Type B pancreatic cell (in vitro differentiated cells): ENCODE measurements around the gene RPS6KA2. TPM values are rescaled to one million over a fixed set of nuclear protein-coding genes. Genes with fewer than 3 reads are reported as not detected.

Experiments
- DNase-seq: peaks from one replicate; pipeline ENCODE4 v3.0.0; 2021; ENCODE audit warnings: mixed read lengths; ENCODE audit not compliant: unreplicated experiment; ENCODE audit errors: extremely low spot score
- H3K27ac Mint-ChIP-seq: 2 replicates; pipeline ENCODE4 v1.8.0; 2021; ENCODE audit warnings: mild to moderate bottlenecking, mixed read lengths
- H3K27me3 Mint-ChIP-seq: 2 replicates; pipeline ENCODE4 v1.8.0; 2021; ENCODE audit warnings: mixed read lengths
- H3K36me3 Mint-ChIP-seq: 2 replicates; pipeline ENCODE4 v1.8.0; 2021; ENCODE audit warnings: mixed read lengths
- H3K4me1 Mint-ChIP-seq: one replicate; pipeline ENCODE4 v1.8.0; 2021; ENCODE audit warnings: mixed read lengths; ENCODE audit not compliant: unreplicated experiment
- H3K4me3 Mint-ChIP-seq: 2 replicates; pipeline ENCODE4 v1.8.0; 2021; ENCODE audit warnings: mild to moderate bottlenecking, mixed read lengths
- H3K9me3 Mint-ChIP-seq: 2 replicates; pipeline ENCODE4 v1.8.0; 2021; ENCODE audit warnings: mixed read lengths
- total RNA-seq: library from RNA; stranded (reverse); gene quantifications from 2 replicates; pipeline ENCODE4 v1.2.1, GENCODE V29; 2021; ENCODE audit warnings: low replicate concordance
- TF ChIP-seq, protein P1 (sequence below): fragments of 200-600 bp; sonication (generic); conservative IDR thresholded peaks from 2 replicates; pipeline ENCODE4 v1.5.0; 2021; ENCODE audit warnings: antibody characterized with exemption, mild to moderate bottlenecking

RPS6KA2 gene
- total RNA-seq, 1 donor from 2014 or later, result 23.8 TPM

DNA sequence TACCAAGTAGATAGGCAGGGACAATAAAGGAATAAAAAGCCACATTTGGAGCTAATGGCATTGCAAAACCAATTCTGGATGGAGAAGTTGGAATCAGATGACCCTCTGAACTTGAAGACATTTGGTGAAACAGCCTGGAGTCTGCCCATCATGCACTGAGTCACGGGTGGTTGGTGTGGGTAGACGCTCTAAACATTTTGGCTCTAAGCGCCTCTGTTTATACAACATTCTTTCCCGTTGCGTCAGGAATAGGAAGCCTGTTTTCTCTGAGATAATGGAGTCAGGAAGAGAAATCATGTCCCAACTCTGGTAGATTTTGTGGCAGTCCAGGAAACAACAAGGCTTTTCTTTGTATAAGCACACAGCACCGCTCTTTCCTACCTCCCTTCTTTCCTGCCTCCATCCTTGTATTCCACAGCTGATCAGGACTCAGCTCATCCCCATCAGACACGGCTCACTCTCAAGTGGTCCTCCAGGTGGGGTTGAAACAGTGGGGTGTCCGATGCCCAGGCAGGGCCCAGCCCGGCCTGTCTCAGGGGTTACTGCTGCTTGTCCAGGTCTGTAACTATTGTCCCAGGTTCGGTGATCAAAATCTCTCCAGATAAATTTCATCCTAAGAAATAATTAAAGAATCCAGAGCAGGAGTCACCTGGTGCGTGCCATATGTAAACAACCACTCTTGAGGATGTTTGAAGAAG, 28.5 kb downstream of the RPS6KA2 start:
- Mint-ChIP-seq H3K27ac (no peak overlapping the region), H3K27me3 (no peaks in the 10 kb centered on the region), H3K4me1 (peaks cover 22% of the 10 kb centered on the region), H3K4me3 (no peak overlapping the region), H3K36me3 (peaks cover 13% of the 10 kb centered on the region), H3K9me3 (peaks cover 5% of the 10 kb centered on the region)
- TF ChIP-seq, protein P1, sequence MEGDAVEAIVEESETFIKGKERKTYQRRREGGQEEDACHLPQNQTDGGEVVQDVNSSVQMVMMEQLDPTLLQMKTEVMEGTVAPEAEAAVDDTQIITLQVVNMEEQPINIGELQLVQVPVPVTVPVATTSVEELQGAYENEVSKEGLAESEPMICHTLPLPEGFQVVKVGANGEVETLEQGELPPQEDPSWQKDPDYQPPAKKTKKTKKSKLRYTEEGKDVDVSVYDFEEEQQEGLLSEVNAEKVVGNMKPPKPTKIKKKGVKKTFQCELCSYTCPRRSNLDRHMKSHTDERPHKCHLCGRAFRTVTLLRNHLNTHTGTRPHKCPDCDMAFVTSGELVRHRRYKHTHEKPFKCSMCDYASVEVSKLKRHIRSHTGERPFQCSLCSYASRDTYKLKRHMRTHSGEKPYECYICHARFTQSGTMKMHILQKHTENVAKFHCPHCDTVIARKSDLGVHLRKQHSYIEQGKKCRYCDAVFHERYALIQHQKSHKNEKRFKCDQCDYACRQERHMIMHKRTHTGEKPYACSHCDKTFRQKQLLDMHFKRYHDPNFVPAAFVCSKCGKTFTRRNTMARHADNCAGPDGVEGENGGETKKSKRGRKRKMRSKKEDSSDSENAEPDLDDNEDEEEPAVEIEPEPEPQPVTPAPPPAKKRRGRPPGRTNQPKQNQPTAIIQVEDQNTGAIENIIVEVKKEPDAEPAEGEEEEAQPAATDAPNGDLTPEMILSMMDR, result no peak
- DNase-seq, result no peak

DNA sequence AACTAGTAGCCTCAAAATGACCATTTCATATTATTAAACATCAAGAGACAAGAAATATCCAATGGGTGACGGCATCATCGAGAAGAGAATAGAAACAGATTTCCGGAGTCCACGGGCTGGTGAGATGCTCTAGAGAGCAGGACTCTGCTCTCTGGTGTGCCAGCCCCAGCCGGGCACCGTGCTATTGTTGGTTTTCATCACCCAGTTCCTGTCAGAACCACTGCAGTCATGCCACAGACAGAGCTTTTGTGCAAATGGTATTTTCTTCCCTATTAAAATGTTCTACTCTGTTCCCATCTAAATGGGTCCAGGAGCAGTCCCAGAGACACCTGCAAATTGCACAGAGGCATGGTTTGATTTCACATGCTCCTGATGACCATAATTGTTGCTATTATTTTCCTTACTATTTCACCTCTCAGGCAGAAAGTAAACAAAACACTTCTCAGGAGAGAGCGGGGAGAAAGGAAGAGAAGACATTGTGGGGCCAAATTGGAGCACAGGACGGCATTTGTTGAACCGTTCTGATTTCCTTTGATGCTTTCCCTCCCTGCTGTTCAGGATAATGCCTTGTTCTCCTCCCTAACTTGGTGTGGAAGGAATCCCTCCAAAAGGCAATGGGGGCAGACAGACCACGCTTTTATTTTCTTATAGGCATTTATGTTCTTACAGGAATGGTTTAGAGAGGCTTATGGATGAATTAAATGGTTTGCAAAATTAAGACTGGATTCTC, 29.2 kb downstream of the RPS6KA2 start:
- no peak overlapping the region for H3K27ac Mint-ChIP-seq
- TF ChIP-seq, protein P1, result no peak
- peaks cover 13% of the 10 kb centered on the region for H3K36me3 Mint-ChIP-seq
- H3K4me1 Mint-ChIP-seq, result peaks cover 22% of the 10 kb centered on the region
- H3K4me3 Mint-ChIP-seq, result no peak overlapping the region
- H3K27me3 Mint-ChIP-seq, result no peaks in the 10 kb centered on the region
- no peak for DNase-seq
- peaks cover 5% of the 10 kb centered on the region for H3K9me3 Mint-ChIP-seq

DNA sequence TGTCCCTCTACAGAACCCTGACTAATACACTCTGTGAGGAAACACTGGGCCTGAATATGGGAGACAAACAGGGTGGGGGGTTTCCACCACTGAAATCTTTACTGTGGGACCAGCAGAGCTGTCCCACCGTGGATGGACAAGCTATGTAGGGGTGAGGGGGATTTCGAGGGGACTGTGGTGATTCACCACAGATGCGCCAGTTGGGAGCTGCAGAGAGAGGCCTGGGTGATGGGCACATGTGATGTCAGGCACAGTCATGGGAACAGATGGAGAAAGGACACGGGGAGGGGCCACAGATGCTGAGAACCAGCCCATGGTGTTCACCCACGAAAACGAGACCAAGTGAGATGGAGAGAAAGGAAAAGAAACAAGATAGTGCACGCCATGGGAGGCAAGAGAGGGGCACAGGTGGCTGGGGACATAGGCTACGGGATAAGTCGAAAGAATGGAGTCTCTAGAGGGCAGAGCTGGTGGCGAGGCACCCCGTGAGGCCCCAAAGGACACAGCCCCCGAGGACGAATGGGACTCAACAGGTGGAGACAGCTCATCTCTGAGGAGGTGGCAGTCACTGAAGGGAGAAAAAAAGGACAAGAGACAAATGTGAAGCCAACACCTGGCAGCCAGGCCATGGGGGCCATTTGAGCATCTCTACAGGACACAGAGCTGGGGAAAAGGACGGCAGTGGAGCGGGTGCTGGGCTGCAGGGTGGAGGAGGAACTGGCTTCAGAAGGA, 30.1 kb downstream of the RPS6KA2 start:
- H3K27ac Mint-ChIP-seq, result no peak overlapping the region
- H3K9me3 Mint-ChIP-seq, result peaks cover 5% of the 10 kb centered on the region
- DNase-seq, result no peak
- H3K36me3 Mint-ChIP-seq, result peaks cover 5% of the 10 kb centered on the region
- H3K4me3 Mint-ChIP-seq, result no peak overlapping the region
- H3K4me1 Mint-ChIP-seq, result peaks cover 22% of the 10 kb centered on the region
- no peaks in the 10 kb centered on the region for H3K27me3 Mint-ChIP-seq
- TF ChIP-seq, protein P1, result no peak

DNA sequence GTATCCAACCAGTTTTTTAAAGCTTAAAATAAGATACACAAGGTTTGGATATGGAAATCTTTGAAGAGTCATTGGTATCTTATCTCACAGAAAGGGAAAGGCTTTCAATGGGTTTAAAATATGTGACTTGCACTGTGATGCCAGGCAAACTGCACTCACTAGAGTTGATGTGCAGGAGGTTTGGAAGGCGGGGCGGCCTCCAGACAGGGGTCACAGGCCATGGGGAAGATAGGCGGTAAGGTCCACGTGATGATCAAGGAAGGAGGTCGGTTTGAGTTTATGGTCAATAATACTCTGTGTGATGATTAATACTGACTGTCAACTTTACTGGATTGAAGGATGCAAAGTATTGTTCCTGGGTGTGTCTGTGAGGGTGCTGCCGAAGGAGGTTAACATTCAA, 31.1 kb downstream of the RPS6KA2 start:
- no peak for DNase-seq
- Mint-ChIP-seq H3K4me1 (peaks cover 23% of the 10 kb centered on the region), H3K27ac (no peak overlapping the region), H3K36me3 (peaks cover 5% of the 10 kb centered on the region), H3K27me3 (no peaks in the 10 kb centered on the region), H3K4me3 (no peak overlapping the region), H3K9me3 (peaks cover 5% of the 10 kb centered on the region)
- TF ChIP-seq, protein P1, result no peak

DNA sequence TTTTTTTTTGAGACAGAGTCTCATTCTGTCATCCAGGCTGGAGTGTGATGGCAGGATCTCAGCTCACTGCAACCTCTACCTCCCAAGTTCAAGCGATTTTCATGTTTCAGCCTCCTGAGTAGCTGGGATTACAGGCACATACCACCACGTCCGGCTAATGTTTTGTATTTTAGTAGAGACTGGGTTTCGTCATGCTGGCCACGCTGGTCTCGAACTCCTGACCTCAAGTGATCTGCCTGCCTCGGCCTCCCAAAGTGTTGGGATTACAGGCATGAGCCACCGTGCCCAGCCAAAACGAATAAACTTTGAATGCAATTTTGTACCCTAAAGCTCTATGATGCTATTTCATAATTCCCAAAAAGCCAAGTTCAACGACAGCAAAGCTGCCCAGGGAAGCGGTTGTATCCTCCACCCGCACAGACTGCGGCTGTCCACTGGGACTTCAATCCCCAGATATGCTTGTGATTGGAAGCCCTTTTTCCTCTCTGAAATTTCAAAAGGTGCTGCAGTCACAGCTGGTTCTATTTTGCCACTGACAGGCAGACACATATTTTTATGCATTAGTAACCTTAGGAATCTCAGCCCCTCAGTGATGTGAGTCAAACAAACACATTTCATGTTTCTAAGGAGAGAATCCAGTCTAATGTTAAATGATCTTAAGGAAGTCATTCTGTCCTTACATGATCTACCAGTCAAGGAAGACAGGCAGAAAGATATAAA, 31.8 kb downstream of the RPS6KA2 start:
- no peak overlapping the region for H3K27ac Mint-ChIP-seq
- no peaks in the 10 kb centered on the region for H3K27me3 Mint-ChIP-seq
- H3K4me3 Mint-ChIP-seq, result no peak overlapping the region

More for the DNA sequence above, 31.8 kb downstream of the RPS6KA2 start:
- peaks cover 5% of the 10 kb centered on the region for H3K9me3 Mint-ChIP-seq
- DNase-seq, result no peak
- H3K4me1 Mint-ChIP-seq, result peaks cover 29% of the 10 kb centered on the region
- H3K36me3 Mint-ChIP-seq, result peaks cover 5% of the 10 kb centered on the region
- TF ChIP-seq, protein P1, result no peak
